ENCODE measurements around the gene G6PC1. TPM values are rescaled to one million over a fixed set of nuclear protein-coding genes. Genes with fewer than 3 reads are reported as not detected.
"Not testable (repeated sequence)": the region's sequence is repeated elsewhere in the genome, so short reads cannot be mapped to it uniquely, and the experiment has no call there.

G6PC1 gene
- total RNA-seq, 1 experiment from 2014 or later: not detected

GRCh38 chr17:42871647-42872046 is 29.0 kb upstream of the G6PC1 start:
- in situ Hi-C loops (cut with HindIII; ENCODE audit: low pct_unique_long_range_greater_than_20kb, low sequenced_read_pairs): no loop called here

GRCh38 chr17:42872251-42872965 is 28.2 kb upstream of the G6PC1 start:
- in situ Hi-C loops (cut with HindIII; ENCODE audit: low pct_unique_long_range_greater_than_20kb, low sequenced_read_pairs): no loop called here
- DNase-seq (ENCODE audit: low read depth, low spot score): no peak

More at GRCh38 chr17:42871647-42872046, 29.0 kb upstream of the G6PC1 start:
- no peak for DNase-seq (ENCODE audit: low read depth, low spot score)

- in situ Hi-C loops (cut with HindIII; ENCODE audit: low pct_unique_long_range_greater_than_20kb, low sequenced_read_pairs): no loop called here
- DNase-seq (ENCODE audit: low read depth, low spot score): no peak
Measured at GRCh38 chr17:42873315-42873714, 27.3 kb upstream of the G6PC1 start.

- DNase-seq (ENCODE audit: low read depth, low spot score); in situ Hi-C loops (cut with HindIII; ENCODE audit: low pct_unique_long_range_greater_than_20kb, low sequenced_read_pairs): not testable (repeated sequence)
Measured at GRCh38 chr17:42873932-42874695, 26.5 kb upstream of the G6PC1 start.

- DNase-seq (ENCODE audit: low read depth, low spot score): no peak
- in situ Hi-C loops (cut with HindIII; ENCODE audit: low pct_unique_long_range_greater_than_20kb, low sequenced_read_pairs): no loop called here
Measured at GRCh38 chr17:42877037-42877436, 23.6 kb upstream of the G6PC1 start.

GRCh38 chr17:42878123-42878880 is 22.3 kb upstream of the G6PC1 start:
- in situ Hi-C loops (cut with HindIII; ENCODE audit: low pct_unique_long_range_greater_than_20kb, low sequenced_read_pairs): no loop called here
- DNase-seq (ENCODE audit: low read depth, low spot score): no peak

GRCh38 chr17:42878924-42879595 is 21.5 kb upstream of the G6PC1 start:
- DNase-seq (ENCODE audit: low read depth, low spot score): no peak
- in situ Hi-C loops (cut with HindIII; ENCODE audit: low pct_unique_long_range_greater_than_20kb, low sequenced_read_pairs): no loop called here

- in situ Hi-C loops (cut with HindIII; ENCODE audit: low pct_unique_long_range_greater_than_20kb, low sequenced_read_pairs): no loop called here
- DNase-seq (ENCODE audit: low read depth, low spot score): no peak
Measured at GRCh38 chr17:42879596-42879985, 21.0 kb upstream of the G6PC1 start.

GRCh38 chr17:42880776-42881310 is 19.8 kb upstream of the G6PC1 start:
- in situ Hi-C loops (cut with HindIII; ENCODE audit: low pct_unique_long_range_greater_than_20kb, low sequenced_read_pairs): no loop called here
- no peak for DNase-seq (ENCODE audit: low read depth, low spot score)

GRCh38 chr17:42881706-42882105 is 18.9 kb upstream of the G6PC1 start:
- in situ Hi-C loops (cut with HindIII; ENCODE audit: low pct_unique_long_range_greater_than_20kb, low sequenced_read_pairs); DNase-seq (ENCODE audit: low read depth, low spot score): not testable (repeated sequence)

- in situ Hi-C loops (cut with HindIII; ENCODE audit: low pct_unique_long_range_greater_than_20kb, low sequenced_read_pairs): no loop called here
- no peak for DNase-seq (ENCODE audit: low read depth, low spot score)
Measured at GRCh38 chr17:42882166-42882565, 18.4 kb upstream of the G6PC1 start.

GRCh38 chr17:42883802-42884558 is 16.6 kb upstream of the G6PC1 start:
- no peak for DNase-seq (ENCODE audit: low read depth, low spot score)
- in situ Hi-C loops (cut with HindIII; ENCODE audit: low pct_unique_long_range_greater_than_20kb, low sequenced_read_pairs): no loop called here

GRCh38 chr17:42885806-42886205 is 14.8 kb upstream of the G6PC1 start:
- DNase-seq (ENCODE audit: low read depth, low spot score); in situ Hi-C loops (cut with HindIII; ENCODE audit: low pct_unique_long_range_greater_than_20kb, low sequenced_read_pairs): not testable (repeated sequence)

- in situ Hi-C loops (cut with HindIII; ENCODE audit: low pct_unique_long_range_greater_than_20kb, low sequenced_read_pairs): no loop called here
- DNase-seq (ENCODE audit: low read depth, low spot score): no peak
Measured at GRCh38 chr17:42886283-42887176, 14.1 kb upstream of the G6PC1 start.

GRCh38 chr17:42889809-42890208 is 10.8 kb upstream of the G6PC1 start:
- no peak for DNase-seq (ENCODE audit: low read depth, low spot score)
- in situ Hi-C loops (cut with HindIII; ENCODE audit: low pct_unique_long_range_greater_than_20kb, low sequenced_read_pairs): no loop called here

- in situ Hi-C loops (cut with HindIII; ENCODE audit: low pct_unique_long_range_greater_than_20kb, low sequenced_read_pairs): no loop called here
- no peak for DNase-seq (ENCODE audit: low read depth, low spot score)
Measured at GRCh38 chr17:42891539-42892152, 9.0 kb upstream of the G6PC1 start.

All from SK-MEL-5 (cell line).